ENCODE measurements around the gene IL9R.

- TF ChIP-seq CTCF (IDR thresholded peaks at IDR 0.05 in 8 of 11, conservative IDR thresholded peaks at IDR 0.05 in 3 of 11): no peak
- TF ChIP-seq POLR2AphosphoS5 (IDR thresholded peaks at IDR 0.05): no peak
- TF ChIP-seq POLR2A (IDR thresholded peaks at IDR 0.05): no peak
These were observed 6.8 kb downstream of the IL9R start for GRCh38 chrX:156004256-156004655.
